Lung (tissue), 12 donors: ENCODE results near the gene GSTK1. TPM values are rescaled to one million over a fixed set of nuclear protein-coding genes. Genes with fewer than 3 reads are reported as not detected.

ENCODE experiments used
- ATAC-seq: fragments of 200-7000 bp; cut with Tn5 transposase; one replicate; pipeline ENCODE4 v1.9.1; 2020; ENCODE audit warnings: moderate number of reproducible peaks; ENCODE audit not compliant: insufficient read depth, low FRiP score
- DNase-seq, 3 donors: peaks; one replicate each; pipeline ENCODE4 v3.0.0-alpha.2; 2013 to 2017
- H3K27ac ChIP-seq, 2 donors: one replicate each; pipeline ENCODE4 v1.5.1; 2013; ENCODE audit warnings: mild to moderate bottlenecking in 2 of 2, moderate library complexity in 2 of 2, control low read depth in 1 of 2, inconsistent platforms in 1 of 2, low read depth in 1 of 2, low read length in 1 of 2
- H3K27me3 ChIP-seq, 3 donors: one replicate each; pipeline ENCODE4 v1.5.1; 2013; ENCODE audit warnings: low read length in 2 of 3; ENCODE audit not compliant: control insufficient read depth in 3 of 3, insufficient read depth in 3 of 3
- H3K36me3 ChIP-seq, 4 donors: one replicate each; pipeline ENCODE4 v1.5.1; 2013; ENCODE audit warnings: low read length in 4 of 4, mild to moderate bottlenecking in 1 of 4, moderate library complexity in 1 of 4; ENCODE audit not compliant: control insufficient read depth in 4 of 4, insufficient read depth in 4 of 4
- H3K4me1 ChIP-seq, 5 donors: one replicate each; pipeline ENCODE4 v1.5.1; 2013; ENCODE audit warnings: low read length in 5 of 5, mild to moderate bottlenecking in 2 of 5, moderate library complexity in 1 of 5; ENCODE audit not compliant: control insufficient read depth in 5 of 5, insufficient read depth in 5 of 5
- H3K4me3 ChIP-seq: one replicate; pipeline ENCODE4 v1.5.1; 2013; ENCODE audit warnings: mild to moderate bottlenecking, control low read depth, moderate library complexity
- H3K9ac ChIP-seq, 2 donors: one replicate each; pipeline ENCODE4 v1.5.1; 2013; ENCODE audit warnings: low read length in 2 of 2, control low read depth in 1 of 2; ENCODE audit not compliant: insufficient read depth in 1 of 2
- H3K9me3 ChIP-seq, 4 donors: one replicate each; pipeline ENCODE4 v1.5.1; 2013; ENCODE audit warnings: low read length in 3 of 4, mild to moderate bottlenecking in 1 of 4, moderate library complexity in 1 of 4; ENCODE audit not compliant: control insufficient read depth in 4 of 4, insufficient read depth in 3 of 4
- CTCF ChIP-seq: IDR thresholded peaks from 2 replicates; pipeline ENCODE4 v1.5.1; 2012; ENCODE audit warnings: mild to moderate bottlenecking; ENCODE audit errors: control extremely low read depth, extremely low read depth
- WGBS, 2 donors: extraction: QIAGEN DNeasy Blood & Tissue Kit; methylation state at CpG; one replicate each; pipeline ENCODE4 v1.1.7; 2013; 5-methylcytosine and 5-hydroxymethylcytosine counted together
- polyA plus RNA-seq, 2 donors: library from polyadenylated mRNA; stranded (reverse); fragments of 200-250 nt; gene quantifications; one replicate each; pipeline ENCODE4 v1.2.1, GENCODE V29; 2013
- total RNA-seq, 2 donors: library from RNA; depleted of rRNA in 1 of 2; stranded (reverse); fragments of >200 nt in 1 of 2; gene quantifications; one replicate each; pipeline ENCODE4 v1.2.1, GENCODE V29; 2014 to 2021
- donor health status: control.
- donor health status: control.
- donor health status: Bipolar disorder and iron deficiency.
- donor health status: healthy.
- donor health status: DM: yes; HTN: yes; CAD: no.

Gene GSTK1
- total and polyA plus RNA-seq, 4 donors = 110 to 130 (median 119) TPM

- ATAC-seq = no peak
- no peak for DNase-seq
- Histone ChIP-seq H3K27me3 (no peaks in the 10 kb centered on the region), H3K4me3 (no peak overlapping the region), H3K9me3 (no peaks in the 10 kb centered on the region), H3K36me3 (peaks cover 41 to 74% (median 58%) of the 10 kb centered on the region in 4 donors), H3K27ac (peak overlapping the region in 1 of 2 donors; percentile 32), H3K4me1 (peaks cover 0 to 5% (median 3%) of the 10 kb centered on the region in 5 donors), H3K9ac (no peak overlapping the region)
- peak; percentile 40 for TF ChIP-seq CTCF
- WGBS, 2 donors = 76 to 79% methylated on average over 8 of the region's 8 CpGs
These were observed 36.6 kb downstream of the GSTK1 start for GRCh38 chr7:143299840-143300239.

GRCh38 chr7:143300959-143301935 lies 38.0 kb downstream of the GSTK1 start:
- no peak overlapping the region for H3K4me3 ChIP-seq
- 26 to 48% methylated on average over 8 of the region's 8 CpGs for WGBS, 2 donors
- no peaks in the 10 kb centered on the region for H3K27me3 ChIP-seq
- H3K27ac ChIP-seq = peak overlapping the region in 1 of 2 donors; percentile 71
- peaks cover 39 to 72% (median 55%) of the 10 kb centered on the region in 4 donors for H3K36me3 ChIP-seq
- no peak for TF ChIP-seq CTCF
- DNase-seq (peak in 2 of 3 donors; percentile 33 to 52), ATAC-seq (peak; percentile 81)
- H3K4me1 ChIP-seq = peaks cover 0 to 4% (median 3%) of the 10 kb centered on the region in 5 donors
- H3K9ac ChIP-seq = no peak overlapping the region
- H3K9me3 ChIP-seq = no peaks in the 10 kb centered on the region

- TF ChIP-seq CTCF = no peak
- ATAC-seq (no peak), DNase-seq (no peak)
- 95 to 98% methylated on average over 10 of the region's 10 CpGs for WGBS, 2 donors
- H3K27ac ChIP-seq = no peak overlapping the region
- H3K9ac ChIP-seq = no peak overlapping the region
- H3K9me3 ChIP-seq = no peaks in the 10 kb centered on the region
- no peak overlapping the region for H3K4me3 ChIP-seq
- H3K36me3 ChIP-seq = peaks cover 39 to 78% (median 52%) of the 10 kb centered on the region in 4 donors
- peaks cover 0 to 4% (median 0%) of the 10 kb centered on the region in 5 donors for H3K4me1 ChIP-seq
- H3K27me3 ChIP-seq = no peaks in the 10 kb centered on the region
These were observed 40.5 kb downstream of the GSTK1 start for GRCh38 chr7:143303733-143304132.
